ENCODE results near the gene PWP2.
"Not testable (repeated sequence)": the region's sequence is repeated elsewhere in the genome, so short reads cannot be mapped to it uniquely, and the experiment has no call there.

DNA sequence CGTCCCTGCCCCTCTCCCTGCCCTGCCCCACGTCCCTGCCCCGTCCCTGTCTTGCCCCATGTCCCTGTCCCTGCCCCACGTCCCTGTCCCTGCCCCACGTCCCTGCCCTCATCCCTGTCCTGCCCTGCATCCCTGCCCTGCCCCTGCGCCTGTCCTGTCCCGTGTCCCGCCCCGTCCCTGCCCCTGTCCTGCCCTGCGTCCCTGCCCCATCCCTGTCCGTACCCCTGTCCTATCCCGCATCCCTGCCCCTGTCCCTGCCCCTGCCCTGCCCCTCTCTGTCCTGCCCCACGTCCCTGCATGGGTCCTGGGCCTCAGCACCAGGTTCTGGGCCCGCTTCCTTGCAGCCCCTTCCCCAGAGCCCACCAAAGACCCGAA lies 53.1 kb downstream of the PWP2 start:
- not testable (repeated sequence) for TF ChIP-seq TCF7L2 (IDR thresholded peaks at IDR 0.05; ENCODE audit: borderline replicate concordance, low read depth, low read length); ZNF513 (tag by site-specific recombination; IDR thresholded peaks at IDR 0.05); ZNF561 (tag by site-specific recombination; IDR thresholded peaks at IDR 0.05; ENCODE audit: borderline replicate concordance); ZNF629 (tag by site-specific recombination; IDR thresholded peaks at IDR 0.05); IKZF3 (tag by site-specific recombination; IDR thresholded peaks at IDR 0.05); CTCF (tag by site-specific recombination; IDR thresholded peaks at IDR 0.05); SALL2 (tag by site-specific recombination; IDR thresholded peaks at IDR 0.05; ENCODE audit: borderline replicate concordance); ZNF274 (IDR thresholded peaks at IDR 0.05; ENCODE audit: low read length); ZNF274 (tag by site-specific recombination; IDR thresholded peaks at IDR 0.05; ENCODE audit: borderline replicate concordance); PRDM4 (tag by site-specific recombination; IDR thresholded peaks at IDR 0.05); BCL11A (tag by site-specific recombination; IDR thresholded peaks at IDR 0.05; ENCODE audit: low read depth); SETDB1 (IDR thresholded peaks at IDR 0.05; ENCODE audit: insufficient read length, low read length); ZNF362 (tag by site-specific recombination; IDR thresholded peaks at IDR 0.05); ZBTB11 (tag by site-specific recombination; conservative IDR thresholded peaks at IDR 0.05; ENCODE audit: low read depth)
- TF ChIP-seq, protein P1, sequence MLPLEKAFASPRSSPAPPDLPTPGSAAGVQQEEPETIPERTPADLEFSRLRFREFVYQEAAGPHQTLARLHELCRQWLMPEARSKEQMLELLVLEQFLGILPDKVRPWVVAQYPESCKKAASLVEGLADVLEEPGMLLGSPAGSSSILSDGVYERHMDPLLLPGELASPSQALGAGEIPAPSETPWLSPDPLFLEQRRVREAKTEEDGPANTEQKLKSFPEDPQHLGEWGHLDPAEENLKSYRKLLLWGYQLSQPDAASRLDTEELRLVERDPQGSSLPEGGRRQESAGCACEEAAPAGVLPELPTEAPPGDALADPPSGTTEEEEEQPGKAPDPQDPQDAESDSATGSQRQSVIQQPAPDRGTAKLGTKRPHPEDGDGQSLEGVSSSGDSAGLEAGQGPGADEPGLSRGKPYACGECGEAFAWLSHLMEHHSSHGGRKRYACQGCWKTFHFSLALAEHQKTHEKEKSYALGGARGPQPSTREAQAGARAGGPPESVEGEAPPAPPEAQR (tag by site-specific recombination; IDR thresholded peaks at IDR 0.05): not testable (repeated sequence)

All from HEK293 (cell line).